ENCODE results near the gene NCCRP1. TPM values are rescaled to one million over a fixed set of nuclear protein-coding genes. Genes with fewer than 3 reads are reported as not detected.

The NCCRP1 gene
- total RNA-seq, 1 experiment from 2014 or later: not detected

- DNase-seq (ENCODE audit: low read depth): no peak
- in situ Hi-C loops (cut with HindIII; ENCODE audit: low pct_unique_long_range_greater_than_20kb, low sequenced_read_pairs): no loop called here
Measured at GRCh38 chr19:39175564-39175963, 21.2 kb upstream of the NCCRP1 start.

- no peak for DNase-seq (ENCODE audit: low read depth)
- in situ Hi-C loops (cut with HindIII; ENCODE audit: low pct_unique_long_range_greater_than_20kb, low sequenced_read_pairs): no loop called here
Measured at GRCh38 chr19:39177110-39177699, 19.6 kb upstream of the NCCRP1 start.

- in situ Hi-C loops (cut with HindIII; ENCODE audit: low pct_unique_long_range_greater_than_20kb, low sequenced_read_pairs): no loop called here
- no peak for DNase-seq (ENCODE audit: low read depth)
Measured at GRCh38 chr19:39177736-39178135, 19.0 kb upstream of the NCCRP1 start.

GRCh38 chr19:39178296-39179006, 18.3 kb upstream of the NCCRP1 start:
- no peak for DNase-seq (ENCODE audit: low read depth)
- in situ Hi-C loops (cut with HindIII; ENCODE audit: low pct_unique_long_range_greater_than_20kb, low sequenced_read_pairs): no loop called here

GRCh38 chr19:39179754-39180153, 17.0 kb upstream of the NCCRP1 start:
- DNase-seq (ENCODE audit: low read depth): no peak
- in situ Hi-C loops (cut with HindIII; ENCODE audit: low pct_unique_long_range_greater_than_20kb, low sequenced_read_pairs): no loop called here

GRCh38 chr19:39180749-39181148, 16.0 kb upstream of the NCCRP1 start:
- in situ Hi-C loops (cut with HindIII; ENCODE audit: low pct_unique_long_range_greater_than_20kb, low sequenced_read_pairs): no loop called here
- DNase-seq (ENCODE audit: low read depth): no peak

- in situ Hi-C loops (cut with HindIII; ENCODE audit: low pct_unique_long_range_greater_than_20kb, low sequenced_read_pairs): no loop called here
- DNase-seq (ENCODE audit: low read depth): no peak
Measured at GRCh38 chr19:39181500-39182173, 15.1 kb upstream of the NCCRP1 start.

- no peak for DNase-seq (ENCODE audit: low read depth)
- in situ Hi-C loops (cut with HindIII; ENCODE audit: low pct_unique_long_range_greater_than_20kb, low sequenced_read_pairs): no loop called here
Measured at GRCh38 chr19:39182174-39182505, 14.6 kb upstream of the NCCRP1 start.

GRCh38 chr19:39183104-39183503, 13.7 kb upstream of the NCCRP1 start:
- in situ Hi-C loops (cut with HindIII; ENCODE audit: low pct_unique_long_range_greater_than_20kb, low sequenced_read_pairs): no loop called here
- DNase-seq (ENCODE audit: low read depth): no peak

- no peak for DNase-seq (ENCODE audit: low read depth)
- in situ Hi-C loops (cut with HindIII; ENCODE audit: low pct_unique_long_range_greater_than_20kb, low sequenced_read_pairs): no loop called here
Measured at GRCh38 chr19:39186391-39186790, 10.4 kb upstream of the NCCRP1 start.

- in situ Hi-C loops (cut with HindIII; ENCODE audit: low pct_unique_long_range_greater_than_20kb, low sequenced_read_pairs): no loop called here
- DNase-seq (ENCODE audit: low read depth): no peak
Measured at GRCh38 chr19:39187552-39187943, 9.2 kb upstream of the NCCRP1 start.

- in situ Hi-C loops (cut with HindIII; ENCODE audit: low pct_unique_long_range_greater_than_20kb, low sequenced_read_pairs): no loop called here
- DNase-seq (ENCODE audit: low read depth): no peak
Measured at GRCh38 chr19:39188960-39189359, 7.8 kb upstream of the NCCRP1 start.

GRCh38 chr19:39190768-39191167, 6.0 kb upstream of the NCCRP1 start:
- peak; percentile 35 for DNase-seq (ENCODE audit: low read depth)
- in situ Hi-C loops (cut with HindIII; ENCODE audit: low pct_unique_long_range_greater_than_20kb, low sequenced_read_pairs): no loop called here

- in situ Hi-C loops (cut with HindIII; ENCODE audit: low pct_unique_long_range_greater_than_20kb, low sequenced_read_pairs): no loop called here
- no peak for DNase-seq (ENCODE audit: low read depth)
Measured at GRCh38 chr19:39192846-39193245, 3.9 kb upstream of the NCCRP1 start.

- peak; percentile 71 for DNase-seq (ENCODE audit: low read depth)
- in situ Hi-C loops (cut with HindIII; ENCODE audit: low pct_unique_long_range_greater_than_20kb, low sequenced_read_pairs): no loop called here
Measured at GRCh38 chr19:39193803-39194202, 3.0 kb upstream of the NCCRP1 start.

GRCh38 chr19:39194832-39195542, 1.8 kb upstream of the NCCRP1 start:
- peak; percentile 66 for DNase-seq (ENCODE audit: low read depth)
- in situ Hi-C loops (cut with HindIII; ENCODE audit: low pct_unique_long_range_greater_than_20kb, low sequenced_read_pairs): no loop called here

GRCh38 chr19:39195755-39196154, 1.0 kb upstream of the NCCRP1 start:
- in situ Hi-C loops (cut with HindIII; ENCODE audit: low pct_unique_long_range_greater_than_20kb, low sequenced_read_pairs): no loop called here
- no peak for DNase-seq (ENCODE audit: low read depth)

GRCh38 chr19:39196320-39196719, 444 bp upstream of the NCCRP1 start:
- no peak for DNase-seq (ENCODE audit: low read depth)
- in situ Hi-C loops (cut with HindIII; ENCODE audit: low pct_unique_long_range_greater_than_20kb, low sequenced_read_pairs): no loop called here

GRCh38 chr19:39197808-39198207, 1.0 kb downstream of the NCCRP1 start:
- DNase-seq (ENCODE audit: low read depth): no peak
- in situ Hi-C loops (cut with HindIII; ENCODE audit: low pct_unique_long_range_greater_than_20kb, low sequenced_read_pairs): no loop called here
